Left forelimb (tissue), 1 donor: ENCODE measurements around the gene TMEM272.

Experiments
- DNase-seq: peaks from one replicate; pipeline ENCODE4 v3.0.0-alpha.2; 2018; ENCODE audit warnings: low spot score

The TMEM272 gene

GRCh38 chr13:51844862-51845573 lies at the start of gene TMEM272:
TMEM272 (minus strand) TSS chr13:51845177; CDS start chr13:51838530, 6,647 bp downstream.
- no peak for DNase-seq

GRCh38 chr13:51894239-51894638 lies 49.3 kb upstream of the TMEM272 start:
- no peak for DNase-seq

- no peak for DNase-seq
Measured at GRCh38 chr13:51892657-51893056, 47.7 kb upstream of the TMEM272 start.

- no peak for DNase-seq
Measured at GRCh38 chr13:51887468-51887867, 42.5 kb upstream of the TMEM272 start.

- DNase-seq, result no peak
Measured at GRCh38 chr13:51885651-51886050, 40.7 kb upstream of the TMEM272 start.

GRCh38 chr13:51883226-51883600 lies 38.2 kb upstream of the TMEM272 start:
- no peak for DNase-seq

- no peak for DNase-seq
Measured at GRCh38 chr13:51882570-51883225, 37.7 kb upstream of the TMEM272 start.

GRCh38 chr13:51881296-51881695 lies 36.3 kb upstream of the TMEM272 start:
- DNase-seq, result no peak

- DNase-seq, result no peak
Measured at GRCh38 chr13:51879133-51879532, 34.2 kb upstream of the TMEM272 start.

- DNase-seq, result no peak
Measured at GRCh38 chr13:51874651-51875050, 29.7 kb upstream of the TMEM272 start.

- no peak for DNase-seq
Measured at GRCh38 chr13:51873837-51874236, 28.9 kb upstream of the TMEM272 start.

- DNase-seq, result no peak
Measured at GRCh38 chr13:51873117-51873798, 28.3 kb upstream of the TMEM272 start.

GRCh38 chr13:51870616-51871015 lies 25.6 kb upstream of the TMEM272 start:
- DNase-seq, result no peak

- no peak for DNase-seq
Measured at GRCh38 chr13:51869916-51870315, 24.9 kb upstream of the TMEM272 start.

- no peak for DNase-seq
Measured at GRCh38 chr13:51867062-51867461, 22.1 kb upstream of the TMEM272 start.

- DNase-seq, result no peak
Measured at GRCh38 chr13:51865838-51866237, 20.9 kb upstream of the TMEM272 start.

- DNase-seq, result no peak
Measured at GRCh38 chr13:51862957-51863356, 18.0 kb upstream of the TMEM272 start.

- no peak for DNase-seq
Measured at GRCh38 chr13:51861723-51862300, 16.8 kb upstream of the TMEM272 start, which contains the start of gene CCDC70. CCDC70 (plus strand) TSS chr13:51861969; CDS start chr13:51865412, 3,443 bp downstream.

- no peak for DNase-seq
Measured at GRCh38 chr13:51858433-51859247, 13.7 kb upstream of the TMEM272 start.

- DNase-seq, result no peak
Measured at GRCh38 chr13:51856998-51857397, 12.0 kb upstream of the TMEM272 start.

GRCh38 chr13:51856027-51856736 lies 11.2 kb upstream of the TMEM272 start:
- no peak for DNase-seq
